ENCODE results near the gene LHX5.
A peak's percentile ranks its signal among the peaks of the same experiment; 100 is the strongest.

LHX5 gene

GRCh38 chr12:113424915-113425823, 46.5 kb downstream of the LHX5 start:
- DNase-seq (ENCODE audit: low read depth in 2 of 2) = peak; percentile 74 to 78
- TF ChIP-seq CTCF (IDR thresholded peaks at IDR 0.05; ENCODE audit: low read depth, low read length) = peak; percentile 88

GRCh38 chr12:113424456-113424855, 47.2 kb downstream of the LHX5 start:
- no peak for DNase-seq (ENCODE audit: low read depth in 2 of 2)
- no peak overlapping the region for H3K4me3 ChIP-seq (replicated peaks in 1 of 2; ENCODE audit: low read depth in 2 of 2, low read length in 2 of 2)
- TF ChIP-seq CTCF (IDR thresholded peaks at IDR 0.05; ENCODE audit: low read depth, low read length) = no peak

More at GRCh38 chr12:113424915-113425823, 46.5 kb downstream of the LHX5 start:
- H3K4me3 ChIP-seq (replicated peaks in 1 of 2; ENCODE audit: low read depth in 2 of 2, low read length in 2 of 2) = no peak overlapping the region

GRCh38 chr12:113422886-113423669, 48.6 kb downstream of the LHX5 start:
- no peak for DNase-seq (ENCODE audit: low read depth in 2 of 2)
- no peak for TF ChIP-seq CTCF (IDR thresholded peaks at IDR 0.05; ENCODE audit: low read depth, low read length)
- peak overlapping the region; percentile 69 to 72 for H3K4me3 ChIP-seq (replicated peaks in 1 of 2; ENCODE audit: low read depth in 2 of 2, low read length in 2 of 2)

- TF ChIP-seq CTCF (IDR thresholded peaks at IDR 0.05; ENCODE audit: low read depth, low read length) = no peak
- peak within 1 kb of the TSS; percentile 69 to 72 for H3K4me3 ChIP-seq (replicated peaks in 1 of 2; ENCODE audit: low read depth in 2 of 2, low read length in 2 of 2)
- peak; percentile 82 to 87 for DNase-seq (ENCODE audit: low read depth in 2 of 2)
These were observed 49.4 kb downstream of the LHX5 start, which contains the start of gene SDSL for GRCh38 chr12:113422030-113422885. SDSL (plus strand) TSS chr12:113422380; CDS start chr12:113427983, 5,603 bp downstream.

DNA sequence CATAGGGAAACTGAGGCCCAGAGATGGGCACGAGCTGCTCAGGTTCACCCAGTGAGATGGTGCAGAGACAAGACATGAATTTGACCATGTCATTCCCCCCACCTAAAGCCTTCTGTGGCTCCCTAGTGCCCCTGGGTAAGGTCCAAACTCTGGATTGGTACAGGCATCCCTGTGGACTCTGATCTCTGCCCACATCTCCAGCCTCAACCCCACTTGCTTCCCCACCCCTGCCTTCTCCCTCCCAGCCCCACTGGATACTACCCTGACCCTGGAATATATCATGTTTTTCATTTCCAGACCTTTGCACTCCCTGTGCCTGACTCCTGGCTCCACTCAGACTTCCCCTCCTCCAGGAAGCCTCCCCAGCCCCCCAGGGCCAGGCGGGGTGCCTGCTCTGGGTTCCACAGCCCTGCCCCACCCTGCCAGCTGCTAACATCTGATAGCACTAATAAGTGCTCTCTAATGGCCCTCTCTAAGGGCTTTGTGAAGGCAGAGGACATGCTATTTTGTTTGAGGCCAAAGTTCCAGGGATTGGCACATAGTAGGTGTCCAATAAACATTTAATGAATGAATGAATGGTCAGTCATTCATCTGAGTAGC, 50.6 kb downstream of the LHX5 start:
- H3K4me3 ChIP-seq (replicated peaks in 1 of 2; ENCODE audit: low read depth in 2 of 2, low read length in 2 of 2) = no peak overlapping the region
- no peak for DNase-seq (ENCODE audit: low read depth in 2 of 2)
- no peak for TF ChIP-seq CTCF (IDR thresholded peaks at IDR 0.05; ENCODE audit: low read depth, low read length)

All from cardiac fibroblast (primary cell).